ENCODE results near the gene TULP1.

TULP1 gene

GRCh38 chr6:35495258-35496035, 17.2 kb downstream of the TULP1 start:
- Mint-ChIP-seq H3K4me1 (peaks cover 31% of the 10 kb centered on the region), H3K9me3 (no peaks in the 10 kb centered on the region), H3K27ac (no peak overlapping the region), H3K27me3 (peaks cover 30% of the 10 kb centered on the region), H3K4me3 (peak overlapping the region; percentile 21 to 55)
- DNase-seq = no peak
- ATAC-seq = no peak

- no peak overlapping the region for H3K27ac Mint-ChIP-seq
- ATAC-seq = no peak
- no peaks in the 10 kb centered on the region for H3K9me3 Mint-ChIP-seq
- H3K27me3 Mint-ChIP-seq = peaks cover 20% of the 10 kb centered on the region
- H3K4me3 Mint-ChIP-seq = no peak overlapping the region
- H3K4me1 Mint-ChIP-seq = peaks cover 31% of the 10 kb centered on the region
- DNase-seq = no peak
Measured at GRCh38 chr6:35494161-35494563, 18.5 kb downstream of the TULP1 start.

GRCh38 chr6:35493307-35493983, 19.3 kb downstream of the TULP1 start:
- no peak for DNase-seq
- H3K9me3 Mint-ChIP-seq = no peaks in the 10 kb centered on the region
- peaks cover 13% of the 10 kb centered on the region for H3K27me3 Mint-ChIP-seq
- no peak overlapping the region for H3K27ac Mint-ChIP-seq
- H3K4me1 Mint-ChIP-seq = peaks cover 25% of the 10 kb centered on the region
- no peak overlapping the region for H3K4me3 Mint-ChIP-seq
- ATAC-seq = no peak

- Mint-ChIP-seq H3K4me3 (no peak overlapping the region), H3K27ac (no peak overlapping the region), H3K4me1 (peaks cover 25% of the 10 kb centered on the region), H3K9me3 (no peaks in the 10 kb centered on the region), H3K27me3 (peaks cover 8% of the 10 kb centered on the region)
- DNase-seq (no peak), ATAC-seq (no peak)
Measured at GRCh38 chr6:35492974-35493284, 19.8 kb downstream of the TULP1 start.

- DNase-seq = no peak
- Mint-ChIP-seq H3K27ac (no peak overlapping the region), H3K27me3 (peaks cover 7% of the 10 kb centered on the region), H3K4me3 (no peak overlapping the region), H3K4me1 (peaks cover 25% of the 10 kb centered on the region), H3K9me3 (no peaks in the 10 kb centered on the region)
- ATAC-seq = no peak
Measured at GRCh38 chr6:35492258-35492973, 20.3 kb downstream of the TULP1 start.

GRCh38 chr6:35491558-35492257, 21.0 kb downstream of the TULP1 start:
- H3K27ac Mint-ChIP-seq = no peak overlapping the region
- no peak for DNase-seq
- peak; percentile 3 for ATAC-seq
- H3K4me3 Mint-ChIP-seq = no peak overlapping the region
- no peaks in the 10 kb centered on the region for H3K9me3 Mint-ChIP-seq
- peaks cover 7% of the 10 kb centered on the region for H3K27me3 Mint-ChIP-seq
- H3K4me1 Mint-ChIP-seq = peaks cover 25% of the 10 kb centered on the region

- ATAC-seq (no peak), DNase-seq (no peak)
- peak overlapping the region in 1 of 2 donors; percentile 0 for H3K27ac Mint-ChIP-seq
- H3K4me3 Mint-ChIP-seq = no peak overlapping the region
- peaks cover 7% of the 10 kb centered on the region for H3K27me3 Mint-ChIP-seq
- H3K4me1 Mint-ChIP-seq = peaks cover 25% of the 10 kb centered on the region
- no peaks in the 10 kb centered on the region for H3K9me3 Mint-ChIP-seq
Measured at GRCh38 chr6:35490821-35491557, 21.7 kb downstream of the TULP1 start.

GRCh38 chr6:35489995-35490791, 22.5 kb downstream of the TULP1 start:
- peaks cover 25% of the 10 kb centered on the region for H3K4me1 Mint-ChIP-seq
- H3K27me3 Mint-ChIP-seq = peaks cover 5% of the 10 kb centered on the region
- no peak overlapping the region for H3K27ac Mint-ChIP-seq
- DNase-seq (no peak), ATAC-seq (no peak)
- H3K9me3 Mint-ChIP-seq = no peaks in the 10 kb centered on the region
- H3K4me3 Mint-ChIP-seq = no peak overlapping the region

- no peak for ATAC-seq
- H3K9me3 Mint-ChIP-seq = no peaks in the 10 kb centered on the region
- H3K27me3 Mint-ChIP-seq = no peaks in the 10 kb centered on the region
- H3K27ac Mint-ChIP-seq = no peak overlapping the region
- H3K4me3 Mint-ChIP-seq = no peak overlapping the region
- DNase-seq = no peak
- peaks cover 22% of the 10 kb centered on the region for H3K4me1 Mint-ChIP-seq
Measured at GRCh38 chr6:35489066-35489465, 23.6 kb downstream of the TULP1 start.

GRCh38 chr6:35488517-35488862, 24.2 kb downstream of the TULP1 start:
- ATAC-seq (no peak), DNase-seq (no peak)
- peak overlapping the region in 1 of 2 donors; percentile 38 for H3K27ac Mint-ChIP-seq
- H3K9me3 Mint-ChIP-seq = no peaks in the 10 kb centered on the region
- no peaks in the 10 kb centered on the region for H3K27me3 Mint-ChIP-seq
- peaks cover 18% of the 10 kb centered on the region for H3K4me1 Mint-ChIP-seq
- H3K4me3 Mint-ChIP-seq = no peak overlapping the region

- Mint-ChIP-seq H3K4me3 (no peak overlapping the region), H3K9me3 (no peaks in the 10 kb centered on the region), H3K27me3 (no peaks in the 10 kb centered on the region), H3K4me1 (peaks cover 12% of the 10 kb centered on the region), H3K27ac (no peak overlapping the region)
- ATAC-seq = no peak
- no peak for DNase-seq
Measured at GRCh38 chr6:35487658-35488516, 24.8 kb downstream of the TULP1 start.

- ATAC-seq = no peak
- Mint-ChIP-seq H3K4me3 (no peak overlapping the region), H3K4me1 (peaks cover 8% of the 10 kb centered on the region), H3K9me3 (no peaks in the 10 kb centered on the region), H3K27me3 (no peaks in the 10 kb centered on the region), H3K27ac (no peak overlapping the region)
- no peak for DNase-seq
Measured at GRCh38 chr6:35486005-35486925, 26.4 kb downstream of the TULP1 start.

GRCh38 chr6:35485402-35485877, 27.3 kb downstream of the TULP1 start:
- Mint-ChIP-seq H3K27ac (no peak overlapping the region), H3K4me3 (no peak overlapping the region), H3K4me1 (peaks cover 8% of the 10 kb centered on the region), H3K9me3 (no peaks in the 10 kb centered on the region), H3K27me3 (no peaks in the 10 kb centered on the region)
- ATAC-seq = no peak
- no peak for DNase-seq

Measured in stimulated activated naive CD8-positive, alpha-beta T cell treated with anti-CD3 and anti-CD28 coated beads, Interleukin-15, amount 100 ng/mL, for 72 hours (primary cell).